Neuron (in vitro differentiated cells): ENCODE data around the gene SBK3.

Experiments used
- H2AFZ ChIP-seq: one replicate; pipeline ENCODE4 v1.6.1; 2013; ENCODE audit warnings: low read depth, mild to moderate bottlenecking, inconsistent platforms, low read length, moderate library complexity
- H3K27me3 ChIP-seq: one replicate; pipeline ENCODE4 v1.6.1; 2013; ENCODE audit warnings: low read length; ENCODE audit not compliant: insufficient read depth
- H3K36me3 ChIP-seq: one replicate; pipeline ENCODE4 v1.6.1; 2013; ENCODE audit warnings: low read length; ENCODE audit not compliant: insufficient read depth
- H3K4me1 ChIP-seq: one replicate; pipeline ENCODE4 v1.6.1; 2013; ENCODE audit warnings: low read length; ENCODE audit not compliant: insufficient read depth
- H3K4me3 ChIP-seq: 2 replicates; pipeline ENCODE4 v1.5.1; 2013; ENCODE audit warnings: mild to moderate bottlenecking, low read length, moderate library complexity
- H3K9me3 ChIP-seq: one replicate; pipeline ENCODE4 v1.6.1; 2013; ENCODE audit warnings: low read length

Gene SBK3

DNA sequence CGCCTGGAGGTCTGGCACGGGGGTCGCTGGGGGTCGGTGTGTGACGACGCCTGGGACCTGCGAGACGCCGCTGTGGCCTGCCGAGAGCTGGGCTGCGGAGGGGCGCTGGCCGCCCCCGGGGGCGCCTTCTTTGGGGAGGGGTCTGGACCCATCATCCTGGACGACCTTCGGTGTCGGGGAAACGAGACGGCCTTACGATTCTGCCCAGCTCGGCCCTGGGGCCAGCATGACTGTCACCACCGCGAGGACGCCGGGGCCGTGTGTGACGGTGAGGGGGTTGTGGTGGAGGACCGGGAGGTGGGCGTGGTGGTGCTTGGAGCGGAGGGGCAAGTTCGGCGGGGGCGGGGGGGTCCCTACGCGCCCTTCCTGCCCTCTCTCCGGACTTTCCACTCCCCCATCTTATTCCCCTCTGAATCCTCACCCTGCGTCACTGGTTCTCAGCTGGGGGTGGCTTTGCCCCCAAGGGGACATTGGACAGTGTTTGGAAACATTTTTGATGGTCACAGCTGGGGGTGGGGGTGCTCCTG is 51.6 kb downstream of the SBK3 start:
- Histone ChIP-seq H3K27me3 (no peaks in the 10 kb centered on the region), H2AFZ (no peak overlapping the region), H3K36me3 (no peaks in the 10 kb centered on the region), H3K4me1 (peaks cover 18% of the 10 kb centered on the region), H3K4me3 (no peak overlapping the region), H3K9me3 (no peaks in the 10 kb centered on the region)

DNA sequence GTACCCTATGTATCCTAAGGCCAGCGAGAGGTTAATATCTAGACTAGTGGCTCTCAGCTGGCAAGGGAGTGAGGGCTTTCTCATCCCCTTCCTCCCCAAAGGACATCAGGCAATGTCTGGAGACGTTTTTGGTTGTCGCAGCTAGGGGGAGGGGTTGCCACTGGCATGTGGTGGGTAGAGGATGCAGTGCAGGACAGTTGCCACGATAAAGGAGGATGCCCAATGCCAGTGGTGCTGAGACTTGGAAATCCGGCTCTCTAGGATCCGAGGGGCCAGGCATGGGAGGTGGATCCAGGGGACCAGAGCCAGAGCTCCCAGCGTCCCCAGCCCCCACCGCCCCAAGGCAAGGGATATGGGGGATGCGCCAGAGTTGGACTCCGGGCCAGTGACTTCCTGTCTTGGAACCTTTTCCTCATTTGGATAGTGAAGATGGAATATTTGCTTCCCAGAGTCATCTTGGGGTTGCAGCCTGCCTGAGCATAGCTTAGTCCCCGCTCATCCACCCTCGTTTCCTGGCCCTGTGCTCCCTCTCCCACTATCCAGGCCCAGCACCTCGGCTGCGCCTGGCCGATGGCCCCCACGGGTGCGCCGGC is 52.2 kb downstream of the SBK3 start:
- Histone ChIP-seq H3K36me3 (no peaks in the 10 kb centered on the region), H3K9me3 (no peaks in the 10 kb centered on the region), H2AFZ (no peak overlapping the region), H3K27me3 (no peaks in the 10 kb centered on the region), H3K4me3 (no peak overlapping the region), H3K4me1 (peaks cover 22% of the 10 kb centered on the region)

DNA sequence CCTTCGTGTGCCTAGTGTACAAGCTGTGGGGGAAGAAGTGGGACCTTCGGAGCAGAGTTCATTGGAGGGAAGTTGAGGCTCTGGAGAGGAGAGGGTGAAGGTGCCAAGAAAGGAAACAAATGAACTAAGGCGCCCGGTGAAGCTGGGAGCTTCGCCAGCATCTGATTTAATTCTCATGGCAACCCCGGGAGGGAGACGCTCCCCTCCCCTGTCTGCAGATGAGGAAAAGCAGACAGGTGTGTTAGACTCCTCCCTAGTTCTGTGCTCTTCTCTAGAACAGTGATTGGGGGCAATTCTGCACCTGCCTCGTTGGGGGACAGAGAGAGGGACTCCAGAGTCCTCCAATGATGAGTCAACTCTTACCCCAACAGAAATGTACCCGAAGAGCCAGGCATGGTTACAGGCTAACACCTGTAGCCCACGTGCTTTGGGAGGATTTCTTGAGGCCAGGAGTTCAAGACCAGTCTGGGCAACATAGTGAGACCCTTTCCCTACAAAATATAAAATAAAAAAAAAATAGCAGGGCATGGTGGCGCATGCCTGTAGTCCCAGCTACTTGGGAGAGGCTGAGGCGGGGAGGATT is 52.9 kb downstream of the SBK3 start:
- no peaks in the 10 kb centered on the region for H3K9me3 ChIP-seq
- no peaks in the 10 kb centered on the region for H3K27me3 ChIP-seq
- peaks cover 29% of the 10 kb centered on the region for H3K4me1 ChIP-seq
- H2AFZ ChIP-seq, result no peak overlapping the region
- H3K36me3 ChIP-seq, result no peaks in the 10 kb centered on the region
- H3K4me3 ChIP-seq, result no peak overlapping the region

DNA sequence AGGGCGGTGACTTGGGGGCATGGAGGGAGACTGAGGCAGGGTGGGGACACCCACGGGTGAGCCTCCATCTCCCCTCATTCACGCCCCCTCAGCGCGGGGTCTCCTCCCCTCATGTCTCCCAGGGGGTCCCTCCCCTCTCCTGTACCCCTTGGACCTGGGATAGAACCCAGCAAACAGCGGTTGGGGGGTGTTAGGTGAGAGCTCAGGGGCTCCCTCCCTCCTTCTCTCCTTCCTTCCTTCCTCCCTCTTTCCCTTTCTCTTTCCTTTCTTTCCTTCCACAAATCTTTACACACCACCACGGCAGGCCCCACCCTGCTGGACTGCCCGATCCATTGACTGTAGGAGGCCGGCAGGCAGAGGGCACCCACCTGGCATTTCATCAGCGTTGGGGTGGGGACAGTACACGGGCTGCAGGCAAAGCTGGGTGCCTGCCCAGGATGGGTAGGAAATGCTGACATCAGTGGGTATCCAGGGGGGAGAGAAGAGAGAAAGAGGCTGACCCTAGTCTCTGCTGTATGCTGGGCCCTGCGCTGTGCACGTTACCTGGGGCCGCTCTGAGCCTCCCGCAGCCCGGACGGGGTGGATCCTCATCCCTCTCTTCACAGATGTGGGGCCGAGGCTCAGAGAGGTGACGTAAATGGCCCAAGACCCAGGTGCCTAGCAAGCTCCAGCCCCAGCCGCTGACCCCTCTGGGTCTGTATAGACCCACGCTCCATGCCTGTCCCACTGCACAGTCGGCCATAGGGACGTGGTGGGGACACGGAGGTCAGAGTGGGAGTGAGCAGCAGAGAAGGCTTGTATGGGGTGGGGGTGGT is 53.6 kb downstream of the SBK3 start:
- no peaks in the 10 kb centered on the region for H3K9me3 ChIP-seq
- H3K4me3 ChIP-seq, result no peak overlapping the region
- no peaks in the 10 kb centered on the region for H3K27me3 ChIP-seq
- no peaks in the 10 kb centered on the region for H3K36me3 ChIP-seq
- H2AFZ ChIP-seq, result no peak overlapping the region
- H3K4me1 ChIP-seq, result peaks cover 36% of the 10 kb centered on the region
